C4-2B (cell line): ENCODE results near the gene TMEM221.

Experiments
- H3K27ac ChIP-seq: fragments of 450-650 bp; 2 replicates; pipeline ENCODE4 v1.5.1; 2017
- ZFX ChIP-seq: fragments of 450-650 bp; IDR thresholded peaks from 2 replicates; pipeline ENCODE4 v1.6.1; 2017
- TF ChIP-seq, protein P1 (sequence below): fragments of 450-650 bp; conservative IDR thresholded peaks from 2 replicates; pipeline ENCODE4 v1.5.1; 2017; ENCODE audit warnings: mild to moderate bottlenecking

The TMEM221 gene

GRCh38 chr19:17451820-17452219, 3.4 kb upstream of the TMEM221 start:
- TF ChIP-seq, protein P1, sequence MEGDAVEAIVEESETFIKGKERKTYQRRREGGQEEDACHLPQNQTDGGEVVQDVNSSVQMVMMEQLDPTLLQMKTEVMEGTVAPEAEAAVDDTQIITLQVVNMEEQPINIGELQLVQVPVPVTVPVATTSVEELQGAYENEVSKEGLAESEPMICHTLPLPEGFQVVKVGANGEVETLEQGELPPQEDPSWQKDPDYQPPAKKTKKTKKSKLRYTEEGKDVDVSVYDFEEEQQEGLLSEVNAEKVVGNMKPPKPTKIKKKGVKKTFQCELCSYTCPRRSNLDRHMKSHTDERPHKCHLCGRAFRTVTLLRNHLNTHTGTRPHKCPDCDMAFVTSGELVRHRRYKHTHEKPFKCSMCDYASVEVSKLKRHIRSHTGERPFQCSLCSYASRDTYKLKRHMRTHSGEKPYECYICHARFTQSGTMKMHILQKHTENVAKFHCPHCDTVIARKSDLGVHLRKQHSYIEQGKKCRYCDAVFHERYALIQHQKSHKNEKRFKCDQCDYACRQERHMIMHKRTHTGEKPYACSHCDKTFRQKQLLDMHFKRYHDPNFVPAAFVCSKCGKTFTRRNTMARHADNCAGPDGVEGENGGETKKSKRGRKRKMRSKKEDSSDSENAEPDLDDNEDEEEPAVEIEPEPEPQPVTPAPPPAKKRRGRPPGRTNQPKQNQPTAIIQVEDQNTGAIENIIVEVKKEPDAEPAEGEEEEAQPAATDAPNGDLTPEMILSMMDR: no peak
- TF ChIP-seq ZFX: no peak
- H3K27ac ChIP-seq: no peak overlapping the region

GRCh38 chr19:17450264-17451075, 2.0 kb upstream of the TMEM221 start:
- no peak overlapping the region for H3K27ac ChIP-seq

GRCh38 chr19:17447704-17448130, 751 bp downstream of the TMEM221 start:
- TF ChIP-seq, protein P1: no peak
- TF ChIP-seq ZFX: no peak
- no peak overlapping the region for H3K27ac ChIP-seq

More at GRCh38 chr19:17450264-17451075, 2.0 kb upstream of the TMEM221 start:
- TF ChIP-seq, protein P1: no peak
- TF ChIP-seq ZFX: no peak

- TF ChIP-seq, protein P1: no peak
- H3K27ac ChIP-seq: no peak overlapping the region
These were observed 2.8 kb downstream of the TMEM221 start for GRCh38 chr19:17445526-17446165.

GRCh38 chr19:17441241-17442021, 7.0 kb downstream of the TMEM221 start:
- H3K27ac ChIP-seq: no peak overlapping the region
- no peak for TF ChIP-seq ZFX
- TF ChIP-seq, protein P1: no peak; the same call in 1 of the 2 replicates

GRCh38 chr19:17436874-17437267, 11.6 kb downstream of the TMEM221 start:
- TF ChIP-seq, protein P1: no peak
- TF ChIP-seq ZFX: no peak
- H3K27ac ChIP-seq: no peak overlapping the region
